CD4-positive, alpha-beta T cell treated with Interleukin-10 for 1 hour (primary cell): Measurements from ENCODE around the gene IL34.
"Not testable (repeated sequence)": the region's sequence is repeated elsewhere in the genome, so short reads cannot be mapped to it uniquely, and the experiment has no call there.

Source experiments
- DNase-seq: peaks from one replicate; pipeline ENCODE4 v3.0.0-alpha.2; 2020

Gene IL34

DNA sequence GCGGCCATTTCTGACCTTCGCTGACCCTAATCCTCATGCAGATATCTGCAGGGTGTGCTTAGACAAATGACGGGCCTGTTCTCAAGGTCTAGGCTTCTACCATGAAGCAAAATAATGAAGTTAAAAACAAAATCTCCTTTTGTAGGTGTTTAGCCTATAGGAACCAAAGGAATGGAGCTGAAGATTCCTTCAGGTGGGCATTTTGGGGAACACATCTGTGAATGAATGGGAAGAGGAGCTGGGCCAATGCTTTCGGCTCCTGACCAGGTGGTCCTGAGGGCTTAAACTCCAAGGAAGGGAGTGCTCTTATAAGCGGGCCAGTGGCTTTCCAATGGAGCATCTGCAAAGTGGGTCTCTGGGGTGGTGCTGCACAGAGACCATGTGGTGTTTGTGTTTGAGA, 14.1 kb upstream of the IL34 start:
- no peak for DNase-seq

DNA sequence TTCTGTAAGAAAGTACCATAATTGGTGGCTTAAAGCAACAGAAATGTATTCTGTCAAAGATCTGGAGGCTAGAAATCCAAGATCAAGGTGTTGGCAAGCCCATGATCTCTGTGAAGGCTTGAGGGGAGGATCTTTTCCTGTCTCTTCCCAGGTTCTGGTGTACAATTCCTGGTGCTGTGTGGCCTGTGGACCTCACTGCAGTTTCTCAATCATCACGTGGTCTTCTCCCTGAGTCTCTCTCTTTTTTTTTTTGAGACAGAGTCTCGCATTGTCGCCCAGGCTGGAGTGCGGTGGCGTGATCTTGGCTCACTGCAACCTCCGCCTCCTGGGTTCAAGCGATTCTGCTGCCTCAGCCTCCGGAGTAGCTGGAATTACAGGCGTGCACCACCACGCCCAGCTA, 12.7 kb upstream of the IL34 start:
- not testable (repeated sequence) for DNase-seq

DNA sequence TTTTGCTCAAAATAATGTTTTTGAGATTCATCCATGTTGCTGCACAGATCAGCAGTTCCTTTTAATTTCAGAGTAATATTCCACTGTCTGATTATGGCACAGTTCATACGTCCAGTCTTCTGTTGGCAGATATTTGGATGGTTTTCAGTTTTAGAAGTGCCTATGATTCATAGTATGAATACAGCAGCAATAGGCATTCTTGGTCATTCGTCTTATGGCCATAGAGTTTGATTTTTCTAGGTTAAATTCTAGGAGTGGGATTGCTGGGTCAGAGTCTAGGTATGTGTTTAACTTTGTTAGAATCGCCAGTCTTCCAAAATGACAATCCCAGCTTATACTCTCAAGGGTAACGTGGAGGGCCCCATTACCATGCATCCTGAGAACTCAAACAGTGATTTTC, 11.5 kb upstream of the IL34 start:
- no peak for DNase-seq

DNA sequence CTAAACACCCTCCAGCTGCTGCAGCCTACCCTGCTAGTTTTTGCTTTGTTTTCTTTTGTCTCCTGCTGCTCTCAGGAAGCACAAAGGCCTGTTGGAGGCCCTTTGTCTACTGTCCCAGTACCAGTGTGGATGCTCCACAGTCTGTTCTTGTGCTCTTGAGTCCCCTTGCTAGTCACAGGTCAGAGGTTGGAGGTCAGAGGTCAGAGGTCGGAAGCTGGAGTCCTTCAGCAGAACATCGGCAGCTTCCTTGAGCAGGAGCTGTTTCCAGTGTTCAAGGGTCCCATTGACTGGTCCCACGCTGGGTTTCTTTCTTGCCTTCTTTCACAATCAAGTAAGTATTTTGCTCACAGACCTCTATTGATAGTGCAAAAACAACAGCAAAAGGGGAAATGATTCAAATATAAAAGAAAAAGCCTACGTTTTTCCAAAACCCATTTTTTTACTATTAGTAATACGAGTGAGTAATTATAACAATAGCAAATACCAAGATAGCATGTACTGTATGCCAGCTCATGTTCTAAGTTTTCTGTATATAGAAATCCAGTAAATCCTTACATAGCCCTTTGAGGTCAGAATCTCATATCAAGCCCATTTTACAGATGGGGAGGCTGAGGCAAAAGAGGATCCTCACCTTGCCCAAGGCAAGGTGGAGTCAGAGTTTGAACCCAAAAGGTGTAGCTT, 10.9 kb upstream of the IL34 start:
- DNase-seq = no peak

DNA sequence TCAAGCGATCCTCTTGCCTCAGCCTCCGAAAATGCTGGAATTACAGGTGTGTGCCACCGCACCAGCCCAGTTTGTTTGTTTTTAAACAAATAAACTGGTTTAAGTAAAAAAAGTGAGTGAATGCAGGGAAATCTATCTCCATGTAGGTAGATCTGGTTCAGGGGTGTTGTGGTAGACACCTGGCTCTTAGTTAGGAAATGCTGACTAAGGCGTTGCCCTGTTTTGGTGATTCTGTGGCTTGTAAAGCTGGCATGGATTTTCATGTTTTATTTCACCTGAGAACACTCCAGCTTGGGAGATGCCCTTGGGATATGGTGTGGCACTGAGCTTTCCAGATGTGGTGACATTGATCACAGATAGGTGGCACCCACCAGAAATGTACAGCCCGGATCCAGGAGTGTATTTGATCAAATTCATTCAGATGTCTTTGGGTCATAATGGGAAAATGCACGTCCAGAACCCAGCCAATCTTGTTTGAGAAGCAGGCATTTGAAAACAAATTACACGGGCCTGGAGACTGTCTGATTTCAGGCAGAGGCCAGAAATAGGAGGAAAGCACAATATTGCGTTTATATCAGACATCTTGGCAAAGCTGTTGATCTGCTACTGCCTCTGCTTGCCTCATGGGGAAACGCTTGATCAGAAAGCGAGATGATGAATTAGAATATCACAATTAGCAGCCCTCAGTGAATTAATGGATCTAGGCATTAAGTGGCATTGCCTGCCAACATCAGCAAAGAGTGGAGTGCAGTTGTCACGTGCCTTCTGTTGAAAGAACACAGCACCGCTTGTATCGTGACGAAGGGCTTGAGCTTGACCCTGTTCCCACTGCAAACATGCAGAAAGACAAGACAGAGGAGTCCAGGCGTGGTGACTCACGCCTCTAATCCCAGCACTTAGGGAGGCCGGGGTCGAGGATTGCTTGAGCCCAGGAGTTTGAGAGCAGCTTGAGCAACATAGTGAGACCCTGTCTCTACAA, 7.3 kb upstream of the IL34 start:
- DNase-seq = no peak

DNA sequence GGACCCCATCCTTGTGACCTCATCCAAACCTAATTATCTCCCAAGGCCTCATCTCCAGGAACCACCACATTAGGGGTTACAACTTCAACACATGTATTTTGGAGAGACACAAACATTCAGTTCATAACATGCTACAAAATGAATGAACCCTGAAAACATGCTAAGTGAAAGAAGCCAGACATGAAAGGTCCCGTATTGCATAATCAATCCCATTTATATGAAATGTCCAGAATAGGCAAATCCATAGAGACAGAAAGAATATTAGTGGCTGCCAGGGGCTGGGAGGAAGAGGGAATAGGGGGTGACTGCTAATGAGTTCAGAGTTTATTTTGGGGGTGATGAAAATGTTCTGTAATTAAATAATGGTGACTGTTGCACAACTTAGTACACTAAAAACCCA, 3.7 kb upstream of the IL34 start:
- DNase-seq = no peak

DNA sequence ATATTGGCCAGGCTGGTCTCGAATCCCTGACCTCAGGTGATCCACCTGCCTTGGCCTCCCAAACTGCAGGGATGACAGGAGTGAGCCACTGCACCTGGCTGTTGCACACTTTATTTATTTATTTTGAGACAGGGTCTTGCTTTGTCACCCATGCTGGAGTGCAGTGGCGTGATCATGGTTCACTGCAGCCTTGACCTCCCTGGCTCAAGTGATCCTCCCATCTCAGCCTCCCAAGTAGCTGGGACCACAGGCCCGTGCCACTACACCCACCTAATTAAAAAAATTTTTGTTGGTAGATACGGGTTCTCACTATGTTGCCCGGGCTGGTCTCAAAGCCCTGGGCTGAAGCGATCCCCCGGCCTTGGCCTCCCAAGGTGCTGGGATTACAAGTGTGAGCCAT, 3.1 kb upstream of the IL34 start:
- not testable (repeated sequence) for DNase-seq

DNA sequence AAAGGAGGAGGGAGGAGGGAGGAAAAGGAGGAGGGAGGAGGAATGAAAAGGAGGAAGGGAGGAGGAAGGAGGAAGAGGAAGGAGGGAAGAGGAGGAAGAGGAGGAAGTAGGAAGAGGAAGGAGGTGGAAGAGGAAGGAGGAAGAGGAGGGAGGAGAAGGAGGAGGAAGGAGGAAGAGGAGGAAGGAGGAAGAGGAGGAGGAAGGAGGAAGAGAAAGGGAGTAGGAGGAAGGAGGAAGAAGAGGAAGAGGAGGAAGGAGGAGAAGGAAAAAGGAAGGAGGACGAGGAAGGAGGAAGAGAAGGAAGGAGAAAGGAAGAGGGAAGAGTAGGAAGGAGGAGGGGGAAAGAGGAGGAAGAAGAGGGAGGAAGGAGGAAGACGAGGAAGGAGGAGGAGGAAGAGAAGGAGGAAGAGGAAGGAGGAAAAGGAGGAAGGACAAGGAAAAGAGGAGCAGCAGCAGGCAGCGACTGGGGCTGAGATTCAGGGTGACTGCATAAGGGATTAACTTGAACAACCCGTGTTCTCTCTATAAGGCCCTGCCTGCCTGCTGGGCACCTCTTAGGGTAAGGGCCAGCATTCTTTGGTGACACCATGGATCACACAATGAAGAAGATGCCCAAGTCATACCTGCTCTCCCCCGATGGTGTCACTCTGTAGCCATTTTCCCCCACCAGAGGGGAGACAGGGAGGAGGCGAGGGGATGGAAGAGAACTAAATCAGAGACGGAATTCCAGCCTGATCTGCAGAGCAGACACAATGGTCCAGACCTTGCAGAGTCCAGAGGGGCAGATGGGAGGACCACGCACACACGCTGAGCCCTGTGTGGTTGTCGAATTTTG, 1.4 kb upstream of the IL34 start:
- no peak for DNase-seq

DNA sequence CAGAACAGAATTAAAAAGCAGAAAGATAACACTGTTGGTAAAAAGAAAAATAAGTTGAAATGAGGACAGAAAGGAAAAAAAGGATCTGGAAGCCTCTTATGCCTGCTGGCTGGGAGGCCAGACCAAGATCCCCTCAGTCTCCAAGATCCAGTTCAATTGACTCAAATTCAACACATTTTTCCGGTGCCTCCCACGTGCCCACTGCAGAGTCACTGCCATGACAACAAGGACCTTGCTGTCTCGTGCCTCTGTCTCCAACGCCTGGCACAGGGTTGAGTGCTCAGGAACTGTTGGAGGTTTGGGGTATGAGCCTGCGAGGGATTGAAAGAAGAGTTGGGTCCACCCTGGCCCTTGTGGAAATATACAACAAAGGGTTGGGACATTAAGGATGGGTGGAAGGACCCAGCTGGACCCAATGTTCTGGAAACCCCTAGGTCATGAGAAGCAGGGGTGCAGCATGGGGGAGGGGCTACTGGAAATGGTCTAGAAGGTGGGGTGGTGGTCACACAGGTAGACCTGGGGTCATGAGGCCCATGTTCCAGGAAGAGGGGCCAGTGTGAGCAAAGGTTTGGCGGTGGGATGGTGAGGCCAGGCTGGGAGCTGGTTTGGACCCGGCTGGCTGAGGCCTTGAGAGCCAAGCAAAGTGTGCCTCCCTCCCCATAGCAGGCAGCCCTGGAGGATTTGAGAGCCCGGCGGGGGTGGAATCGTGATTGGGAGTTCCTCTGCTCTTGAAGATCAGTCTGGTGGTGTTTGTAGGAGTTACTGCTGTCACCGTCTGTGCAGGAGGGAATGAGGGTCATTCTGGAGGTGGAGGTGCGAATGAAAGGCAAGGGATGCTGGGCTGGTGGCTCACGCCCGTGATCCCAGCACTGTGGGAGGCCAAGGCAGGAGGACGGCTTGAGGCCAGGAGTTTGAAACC, 1.3 kb downstream of the IL34 start:
- no peak for DNase-seq

DNA sequence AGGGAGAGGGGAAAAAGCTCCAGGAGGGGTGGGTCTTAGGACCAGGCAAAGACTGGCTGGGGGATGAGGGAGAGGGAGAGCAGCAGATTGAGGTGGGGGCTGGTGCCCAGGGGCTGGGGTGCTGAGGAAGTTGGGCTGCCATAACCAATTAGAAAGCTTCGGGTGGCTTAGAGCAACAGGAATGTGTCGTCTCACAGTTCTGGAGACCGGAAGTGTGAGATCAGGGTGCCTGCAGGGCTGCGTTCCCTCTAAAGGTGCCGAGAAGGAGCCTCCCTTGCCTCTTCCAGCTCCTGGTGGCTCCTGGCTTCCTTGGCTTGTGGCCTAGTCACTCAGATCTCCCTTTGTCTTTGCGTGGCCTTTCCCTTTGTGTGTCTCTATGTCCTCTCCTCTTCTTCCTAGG, 2.2 kb downstream of the IL34 start:
- no peak for DNase-seq

DNA sequence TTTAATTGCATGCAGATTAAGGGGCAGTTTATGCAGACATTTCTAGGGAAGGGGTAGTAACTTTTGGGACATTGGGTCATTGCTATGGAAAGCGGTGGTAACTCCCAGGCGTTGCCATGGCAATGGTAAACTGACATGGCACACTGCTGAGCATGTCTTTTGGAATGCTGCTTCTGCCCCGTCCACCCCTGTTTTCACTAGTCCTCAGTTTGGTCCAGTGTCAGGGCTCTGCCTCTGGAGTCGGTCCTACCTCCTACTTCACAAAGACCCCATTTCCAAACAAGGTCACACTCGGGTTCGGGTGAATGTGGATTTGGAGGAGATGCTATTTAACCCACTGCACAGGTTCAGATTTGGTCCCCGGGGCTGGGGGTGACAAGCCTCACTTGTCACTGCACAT, 2.9 kb downstream of the IL34 start:
- no peak for DNase-seq

DNA sequence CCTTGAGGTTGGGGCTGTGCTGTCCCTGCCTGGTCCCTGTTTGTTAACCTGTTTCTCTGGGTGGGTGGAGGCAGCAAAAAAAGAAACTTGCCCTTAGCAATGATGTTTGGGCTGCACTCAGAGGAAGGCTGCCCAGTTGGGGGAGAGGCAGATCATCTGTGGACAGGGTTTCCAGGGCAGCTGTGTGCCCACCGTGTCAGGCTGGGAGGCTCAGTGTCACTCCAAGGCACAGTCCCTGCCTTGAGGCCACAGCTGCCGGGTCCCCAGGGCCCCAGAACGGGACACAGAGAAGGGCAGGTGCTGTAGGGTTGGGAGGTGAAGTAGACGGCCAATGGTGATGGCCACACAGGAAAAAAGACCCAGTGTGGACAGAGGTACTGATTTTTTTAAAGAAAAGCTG, 3.9 kb downstream of the IL34 start:
- no peak for DNase-seq

DNA sequence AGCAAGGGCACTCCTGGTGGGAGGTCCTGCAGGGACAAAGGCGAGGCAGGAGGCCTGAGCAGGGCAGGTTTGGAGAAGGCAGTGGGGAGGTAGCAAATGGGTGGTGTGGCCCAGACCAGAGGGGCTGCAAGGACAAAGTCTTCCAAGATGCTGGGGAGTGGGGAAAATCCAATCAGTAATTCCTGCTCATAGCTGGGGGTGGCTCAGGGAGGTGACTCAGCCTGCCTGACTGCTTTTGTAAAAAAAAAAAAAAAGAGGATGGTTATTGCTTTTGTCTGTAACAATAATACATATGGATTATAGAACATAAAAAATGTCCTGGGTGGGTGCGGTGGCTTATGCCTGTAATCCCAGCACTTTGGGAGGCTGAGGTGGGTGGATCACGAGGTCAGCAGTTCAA, 5.2 kb downstream of the IL34 start:
- DNase-seq = no peak

DNA sequence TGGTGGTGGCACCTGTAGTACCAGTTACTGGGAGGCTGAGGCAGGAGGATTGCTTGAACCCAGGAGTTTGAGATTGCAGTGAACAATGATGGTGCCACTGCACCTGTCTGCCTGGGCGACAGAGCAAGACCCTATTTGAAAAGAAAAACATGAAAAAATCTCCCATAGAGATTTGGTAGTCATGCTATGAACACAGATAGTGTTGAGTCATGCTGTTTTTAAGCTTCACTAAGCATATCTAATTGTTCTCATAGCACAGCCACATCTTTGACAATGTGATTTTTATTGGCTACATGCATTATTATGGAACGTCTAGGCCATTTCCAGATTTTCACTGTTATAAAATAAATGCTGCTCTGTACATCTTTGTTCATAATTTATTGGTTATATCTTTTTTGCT, 6.0 kb downstream of the IL34 start:
- no peak for DNase-seq

DNA sequence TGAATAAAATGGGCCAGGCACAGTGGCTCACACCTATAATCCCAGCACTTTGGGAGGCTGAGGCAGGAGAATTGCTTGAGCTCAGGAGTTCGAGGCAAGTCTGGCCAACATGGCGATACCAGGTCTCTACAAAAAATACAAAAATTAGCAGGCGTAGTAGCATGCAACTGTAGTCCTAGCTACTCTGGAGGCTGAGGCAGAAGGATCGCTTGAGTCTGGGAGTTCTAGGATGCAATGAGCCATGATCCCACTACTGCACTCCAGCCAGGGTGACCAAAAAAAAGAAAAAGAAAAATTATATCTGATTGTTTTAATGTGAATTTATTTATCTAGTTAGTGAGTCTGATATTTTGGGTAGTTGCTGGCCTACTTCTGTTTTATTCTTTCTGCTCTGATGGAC, 7.0 kb downstream of the IL34 start:
- no peak for DNase-seq

DNA sequence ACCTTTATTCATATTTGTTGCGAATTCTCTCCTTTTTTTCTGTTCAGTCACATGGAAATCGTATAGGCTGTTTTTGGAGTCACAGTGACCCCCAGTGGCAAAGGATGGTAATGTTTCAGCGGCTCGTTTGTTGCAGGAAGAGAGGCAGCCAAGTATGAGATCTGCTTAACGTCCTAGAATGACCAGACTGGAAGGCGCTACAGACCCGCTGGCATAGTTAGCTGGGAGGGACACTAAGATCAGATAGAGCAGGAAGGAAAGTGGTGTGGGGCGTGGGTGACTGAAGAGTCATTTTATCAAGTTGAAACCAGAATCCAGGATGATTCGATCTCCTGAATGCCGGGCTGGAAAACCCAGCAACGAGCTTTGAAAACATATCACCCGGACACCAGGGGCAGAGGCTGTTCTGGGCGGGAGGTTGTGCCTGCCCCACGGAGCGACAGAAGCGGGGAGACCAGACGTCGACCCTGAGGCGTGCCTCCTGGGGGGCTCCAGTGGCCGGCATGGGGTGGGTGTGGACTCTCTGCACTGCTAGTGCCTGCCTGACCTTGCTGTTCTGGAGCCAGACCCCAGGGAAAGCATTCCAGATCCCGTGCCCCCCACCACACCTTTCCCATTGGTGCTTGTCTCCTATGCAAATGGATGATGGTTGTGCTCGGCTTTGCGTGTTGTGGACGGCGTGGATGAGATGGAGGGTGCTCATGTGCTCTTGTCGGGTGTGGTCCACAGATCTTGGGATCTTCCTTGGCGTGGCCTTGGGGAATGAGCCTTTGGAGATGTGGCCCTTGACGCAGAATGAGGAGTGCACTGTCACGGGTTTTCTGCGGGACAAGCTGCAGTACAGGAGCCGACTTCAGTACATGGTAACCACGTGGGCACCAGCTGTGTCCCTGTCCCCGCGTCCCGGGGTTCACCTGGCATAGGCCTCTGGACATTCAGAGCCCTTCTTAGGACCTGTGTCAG, 7.7 kb downstream of the IL34 start:
- DNase-seq = peak; percentile 82

DNA sequence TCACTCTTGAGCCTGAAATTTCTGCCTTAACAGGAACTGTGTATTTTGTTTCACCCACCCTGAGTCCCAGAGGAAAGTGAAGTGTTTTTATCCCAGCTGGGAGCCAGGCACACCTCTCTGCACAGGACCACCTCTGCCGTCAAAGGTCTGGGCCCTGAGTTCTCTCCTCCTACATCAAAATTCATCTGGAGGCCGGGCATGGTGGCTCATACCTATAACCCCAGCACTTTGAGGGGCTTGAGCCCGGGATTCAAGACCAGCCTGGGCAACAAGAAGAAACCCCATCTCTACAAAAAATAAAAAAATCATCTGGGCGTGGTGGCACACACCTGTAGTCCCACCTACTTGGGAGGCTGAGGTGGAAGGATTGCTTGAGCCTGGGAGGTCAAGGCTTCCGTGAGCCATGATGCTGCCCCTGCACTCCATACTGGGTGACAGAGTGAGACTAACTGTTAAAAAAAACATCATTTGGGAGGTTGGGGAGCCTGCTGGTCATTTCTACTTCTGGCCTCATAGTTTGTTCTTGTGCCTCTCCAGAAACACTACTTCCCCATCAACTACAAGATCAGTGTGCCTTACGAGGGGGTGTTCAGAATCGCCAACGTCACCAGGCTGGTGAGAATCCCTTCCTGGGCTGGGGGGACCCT, 9.8 kb downstream of the IL34 start:
- DNase-seq = no peak

DNA sequence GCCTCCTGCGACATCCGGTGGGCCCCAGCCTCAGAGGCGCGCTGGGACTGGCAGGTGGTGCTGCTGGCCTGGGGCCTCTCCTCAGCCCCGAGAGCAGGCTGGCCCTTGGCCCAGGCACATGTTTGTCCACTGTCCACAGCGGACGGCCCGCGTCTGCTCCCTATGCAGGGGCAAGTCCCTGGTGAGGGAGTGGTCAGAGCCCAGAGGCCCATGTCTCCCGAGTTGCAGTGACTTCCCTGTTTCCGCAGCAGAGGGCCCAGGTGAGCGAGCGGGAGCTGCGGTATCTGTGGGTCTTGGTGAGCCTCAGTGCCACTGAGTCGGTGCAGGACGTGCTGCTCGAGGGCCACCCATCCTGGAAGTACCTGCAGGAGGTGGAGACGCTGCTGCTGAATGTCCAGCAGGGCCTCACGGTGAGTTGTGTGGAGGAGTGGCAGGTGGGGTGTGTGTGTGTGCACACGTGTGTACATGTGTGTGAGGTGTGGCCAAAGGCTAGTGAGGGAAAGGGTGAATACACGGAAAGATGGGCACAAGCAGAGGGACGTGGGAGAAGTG, 10.4 kb downstream of the IL34 start:
- no peak for DNase-seq

DNA sequence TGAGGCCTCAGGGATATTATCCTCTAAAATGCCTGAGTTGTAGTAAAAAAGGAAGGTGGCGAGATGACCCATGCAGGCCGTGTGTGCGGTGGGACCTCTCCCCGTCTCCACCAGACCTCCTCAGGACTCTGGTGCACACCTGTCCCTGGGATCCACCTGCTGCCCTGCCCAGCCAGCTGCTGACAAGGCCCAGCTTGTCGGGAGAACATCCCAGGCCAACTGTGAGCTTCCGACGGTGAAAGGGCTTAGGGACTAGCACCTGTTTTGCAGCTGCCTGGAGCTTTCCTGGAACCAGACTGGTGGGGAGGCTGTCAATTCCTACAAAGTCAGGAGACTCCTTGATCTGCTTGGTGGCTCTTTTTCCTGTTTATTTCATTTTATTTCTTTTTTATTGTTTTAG, 11.6 kb downstream of the IL34 start:
- no peak for DNase-seq

DNA sequence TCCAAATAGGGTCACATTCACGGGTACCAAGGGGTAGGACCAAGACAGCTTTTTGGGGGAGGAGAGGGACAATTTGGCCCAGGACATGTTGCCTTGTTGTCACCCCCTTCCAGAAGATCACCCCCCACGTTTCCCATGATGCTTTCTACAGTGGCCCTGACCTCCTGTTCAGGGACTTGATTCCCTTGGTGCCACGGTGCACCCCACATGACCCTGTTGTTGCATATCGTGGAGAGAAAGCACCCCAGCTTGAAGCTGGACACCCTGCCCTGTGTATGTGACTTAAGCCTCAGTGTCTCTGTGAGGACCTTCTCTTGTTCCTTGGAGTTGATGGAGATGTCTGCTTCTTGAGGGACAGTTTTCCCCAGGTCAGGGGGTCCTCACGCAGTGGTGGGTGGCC, 12.6 kb downstream of the IL34 start:
- no peak for DNase-seq
